ENCODE data around the gene TOMM22.

TOMM22 gene

DNA sequence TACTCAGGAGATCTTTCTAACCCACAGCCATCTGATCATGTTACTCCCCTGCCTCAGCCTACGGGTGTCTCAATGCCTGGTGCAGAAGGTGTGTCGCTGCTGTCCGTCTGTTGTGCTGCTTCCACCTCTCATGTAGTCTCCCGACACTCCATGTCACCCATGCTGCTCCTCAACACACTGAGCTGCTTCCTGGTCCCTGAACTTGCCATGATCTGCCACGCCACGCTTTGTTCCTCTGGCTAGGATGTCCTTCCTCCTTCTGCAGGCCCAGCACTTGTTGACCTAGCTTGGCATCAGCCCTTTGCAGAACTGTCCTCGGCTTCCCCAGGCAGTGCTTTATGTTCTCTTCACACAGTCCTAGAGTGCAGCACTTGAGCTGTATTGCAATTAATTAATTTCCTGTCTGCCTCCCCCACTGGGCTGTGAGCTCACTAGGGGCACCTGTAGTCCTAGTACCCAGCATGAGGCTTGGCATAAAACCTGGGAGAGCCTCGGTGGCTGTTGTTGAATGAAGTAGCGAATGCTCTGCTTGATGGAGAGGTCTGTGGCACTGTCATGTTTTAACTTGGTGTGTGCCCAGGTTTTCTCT lies 33.5 kb downstream of the TOMM22 start:
- no peak for DNase-seq (ENCODE audit: low spot score)

DNA sequence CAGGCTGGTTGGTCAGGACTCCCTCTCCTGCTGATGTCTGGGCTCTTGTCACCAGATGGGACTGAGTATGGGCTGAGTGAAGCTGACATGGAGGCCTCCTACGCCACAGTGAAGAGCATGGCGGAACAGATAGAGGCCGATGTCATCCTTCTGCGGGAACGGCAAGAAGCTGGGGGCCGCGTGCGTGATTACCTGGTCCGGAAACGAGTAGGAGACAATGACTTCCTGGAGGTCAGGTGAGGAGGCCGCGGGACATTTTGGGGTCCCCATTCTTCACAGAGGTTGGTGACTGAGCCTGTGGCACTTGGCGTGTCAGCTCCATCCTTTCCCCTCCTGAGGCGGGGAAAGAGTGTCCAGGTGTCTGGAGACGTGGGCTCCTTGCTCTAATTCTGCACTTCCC lies 34.1 kb downstream of the TOMM22 start:
- DNase-seq (ENCODE audit: low spot score): no peak

DNA sequence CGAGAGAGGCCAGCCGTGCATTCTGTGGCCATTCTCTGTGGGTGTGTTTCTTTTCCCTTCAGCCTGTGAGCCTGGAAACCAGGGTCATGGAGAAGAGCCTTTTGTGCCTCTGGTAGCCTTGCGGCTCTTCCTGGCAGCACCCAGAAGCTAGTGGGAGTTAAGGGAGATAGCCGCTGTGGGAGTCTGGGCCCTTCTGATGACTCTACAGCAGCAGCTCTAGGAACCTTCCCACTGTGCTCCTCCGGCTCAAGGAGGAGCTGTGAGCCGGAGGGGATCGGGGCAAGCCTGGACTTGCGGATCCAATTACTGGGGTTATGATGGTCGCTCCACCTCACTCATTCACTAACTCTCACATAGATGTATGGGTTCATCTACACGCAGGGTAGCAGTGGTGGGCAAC lies 34.5 kb downstream of the TOMM22 start:
- DNase-seq (ENCODE audit: low spot score): no peak

DNA sequence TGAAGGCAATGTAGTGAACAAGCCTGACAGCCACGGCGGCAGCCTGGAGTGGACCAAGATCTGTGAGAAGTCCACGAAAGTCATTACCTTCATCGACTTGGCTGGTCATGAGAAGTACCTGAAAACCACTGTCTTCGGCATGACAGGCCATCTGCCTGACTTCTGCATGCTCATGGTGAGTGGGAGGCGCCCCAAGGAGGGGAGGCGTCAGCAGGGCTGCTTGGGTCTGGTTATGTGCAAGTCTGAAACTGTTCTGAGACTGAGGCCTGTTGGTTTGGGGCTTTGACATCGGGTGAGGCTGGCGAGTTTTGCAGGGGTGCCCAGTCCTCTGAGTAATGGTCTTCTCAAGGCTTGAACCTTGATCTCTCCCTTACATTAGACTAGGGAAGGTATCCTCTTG lies 35.1 kb downstream of the TOMM22 start:
- DNase-seq (ENCODE audit: low spot score): no peak

DNA sequence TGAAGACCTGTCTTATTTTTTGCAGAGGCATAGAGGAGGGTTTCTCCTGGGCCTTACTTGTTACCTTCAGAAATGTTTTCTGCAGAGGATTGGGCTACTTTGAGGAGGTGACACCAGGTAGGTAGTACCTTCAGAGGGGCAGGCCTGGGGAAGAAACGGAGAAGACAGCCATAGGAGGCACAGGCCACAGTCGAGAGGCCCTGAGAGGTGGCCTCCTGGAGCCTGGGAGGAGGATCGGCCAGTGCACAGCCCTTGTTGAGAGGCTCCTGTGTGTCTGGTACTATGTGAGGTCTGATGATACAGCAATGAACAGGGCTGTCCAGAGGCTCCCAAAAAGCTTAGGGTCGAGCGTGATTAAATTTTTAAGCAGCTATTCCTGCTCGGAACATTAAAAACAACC lies 35.5 kb downstream of the TOMM22 start:
- no peak for DNase-seq (ENCODE audit: low spot score)

DNA sequence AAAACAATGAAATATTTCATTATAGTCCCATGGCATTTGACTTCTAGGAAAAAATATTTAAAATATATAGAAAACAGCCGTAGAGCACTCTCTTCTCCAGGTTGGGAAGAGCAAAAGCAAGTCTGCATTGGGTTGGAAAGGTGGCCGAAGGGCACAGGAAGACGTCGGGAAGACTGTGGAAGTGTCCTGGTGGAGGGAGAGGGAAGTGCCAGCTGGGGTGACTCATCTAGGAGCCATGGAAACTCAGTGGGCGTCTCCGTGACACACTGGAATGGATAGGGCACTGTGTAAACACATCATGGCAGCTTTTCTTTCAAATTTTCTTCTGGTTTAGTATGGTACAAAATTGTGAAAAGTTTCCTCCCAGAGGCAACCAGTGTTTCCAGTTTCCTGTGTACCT lies 36.7 kb downstream of the TOMM22 start:
- DNase-seq (ENCODE audit: low spot score): peak; percentile 74

DNA sequence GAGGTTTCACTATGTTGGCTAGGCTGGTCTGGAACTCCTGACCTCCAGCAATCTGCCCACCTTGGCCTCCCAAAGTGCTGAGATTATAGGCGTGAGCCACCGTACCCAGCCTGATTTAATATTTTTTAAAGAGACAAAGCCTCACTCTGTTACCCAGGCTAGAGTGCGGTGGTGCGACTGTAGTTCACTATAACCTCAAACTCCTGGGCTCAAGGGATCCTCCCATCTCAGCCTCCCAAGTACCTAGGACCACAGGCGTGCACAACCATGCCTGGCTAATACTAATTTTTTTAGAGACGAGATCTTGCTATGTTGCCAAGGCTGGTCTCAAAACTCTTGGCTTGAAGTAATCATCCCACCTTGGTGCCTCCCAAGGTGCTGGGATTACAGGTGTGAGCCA lies 37.4 kb downstream of the TOMM22 start:
- DNase-seq (ENCODE audit: low spot score): no peak

DNA sequence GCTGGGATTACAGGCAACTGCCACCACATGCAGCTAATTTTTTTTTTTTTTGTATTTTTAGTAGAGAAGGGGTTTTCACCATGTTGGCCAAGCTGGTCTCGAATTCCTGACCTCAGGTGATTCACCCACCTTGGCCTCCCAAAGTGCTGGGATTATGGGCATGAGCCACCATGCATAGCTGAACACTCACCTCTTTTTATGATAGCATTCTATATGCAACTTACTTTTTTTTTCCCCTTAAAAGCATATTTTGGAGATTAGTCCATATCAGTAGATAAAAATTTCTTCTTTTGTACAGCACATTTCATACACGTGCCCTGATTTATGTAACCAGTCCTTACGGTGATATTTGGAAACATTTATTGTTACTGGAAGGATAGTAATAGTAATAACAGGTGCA lies 38.6 kb downstream of the TOMM22 start:
- no peak for DNase-seq (ENCODE audit: low spot score)

DNA sequence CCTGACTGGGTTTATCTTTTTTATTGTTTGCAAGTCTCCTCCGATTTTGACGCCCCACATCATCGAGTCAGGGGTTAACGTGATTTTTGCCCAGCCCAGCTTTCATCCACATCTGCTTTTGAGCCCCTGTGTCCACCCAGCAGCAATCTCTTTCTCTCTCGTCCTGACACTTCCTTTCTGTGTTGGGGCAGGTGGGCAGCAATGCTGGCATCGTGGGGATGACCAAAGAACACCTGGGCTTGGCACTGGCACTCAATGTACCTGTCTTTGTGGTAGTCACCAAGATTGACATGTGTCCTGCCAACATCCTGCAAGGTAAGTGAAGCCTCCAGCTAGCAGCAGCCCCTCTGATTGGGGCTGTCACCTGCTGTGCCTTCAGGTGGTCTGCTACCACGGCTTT lies 39.8 kb downstream of the TOMM22 start:
- no peak for DNase-seq (ENCODE audit: low spot score)

DNA sequence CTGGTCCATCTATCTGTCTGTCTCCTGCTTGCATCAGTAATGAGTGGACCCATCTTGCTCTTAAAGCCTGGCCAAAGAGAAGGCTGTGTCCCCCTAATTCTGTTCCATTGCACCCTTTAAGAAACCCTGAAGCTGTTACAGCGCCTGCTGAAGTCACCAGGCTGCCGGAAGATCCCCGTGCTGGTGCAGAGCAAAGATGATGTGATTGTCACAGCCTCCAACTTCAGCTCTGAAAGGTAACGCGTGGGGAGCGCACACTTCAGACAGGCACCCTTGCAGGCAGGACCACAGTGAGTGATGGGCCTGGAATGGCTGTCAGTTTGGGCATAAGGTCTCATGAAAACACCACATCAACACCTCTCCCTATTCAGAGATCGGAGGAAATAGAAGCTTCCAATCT lies 42.4 kb downstream of the TOMM22 start:
- no peak for DNase-seq (ENCODE audit: low spot score)

DNA sequence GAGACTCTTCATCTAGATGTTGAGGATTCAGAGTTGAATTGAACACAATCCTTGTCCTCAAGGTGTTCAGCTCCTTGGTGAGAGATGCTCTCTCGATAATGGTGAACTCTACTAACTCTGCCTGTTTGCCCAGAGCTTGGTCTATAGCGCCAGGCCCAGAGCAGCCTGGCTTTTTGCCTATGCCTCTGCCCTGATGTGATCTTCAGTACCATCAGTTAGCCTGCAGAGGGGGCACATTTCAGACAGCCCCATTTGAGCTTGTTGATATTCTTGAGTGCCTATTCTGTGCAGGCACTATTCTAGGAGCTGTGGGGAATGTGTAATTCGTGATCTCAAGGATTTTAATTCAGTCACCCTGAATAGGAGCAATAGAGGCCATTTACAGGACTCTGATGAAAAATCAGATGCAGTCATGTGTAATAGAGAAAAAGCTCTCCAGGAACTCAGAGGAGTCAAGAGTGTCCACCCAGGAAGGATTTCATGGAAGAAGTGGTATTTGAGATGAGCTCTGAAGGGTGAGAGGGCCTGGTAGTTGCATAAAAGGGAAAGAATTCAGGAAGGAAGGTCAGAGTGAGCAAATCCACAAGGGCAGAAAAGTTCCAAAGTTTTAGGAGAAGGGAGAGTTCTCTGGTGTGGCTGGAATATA lies 43.3 kb downstream of the TOMM22 start:
- no peak for DNase-seq (ENCODE audit: low spot score)

DNA sequence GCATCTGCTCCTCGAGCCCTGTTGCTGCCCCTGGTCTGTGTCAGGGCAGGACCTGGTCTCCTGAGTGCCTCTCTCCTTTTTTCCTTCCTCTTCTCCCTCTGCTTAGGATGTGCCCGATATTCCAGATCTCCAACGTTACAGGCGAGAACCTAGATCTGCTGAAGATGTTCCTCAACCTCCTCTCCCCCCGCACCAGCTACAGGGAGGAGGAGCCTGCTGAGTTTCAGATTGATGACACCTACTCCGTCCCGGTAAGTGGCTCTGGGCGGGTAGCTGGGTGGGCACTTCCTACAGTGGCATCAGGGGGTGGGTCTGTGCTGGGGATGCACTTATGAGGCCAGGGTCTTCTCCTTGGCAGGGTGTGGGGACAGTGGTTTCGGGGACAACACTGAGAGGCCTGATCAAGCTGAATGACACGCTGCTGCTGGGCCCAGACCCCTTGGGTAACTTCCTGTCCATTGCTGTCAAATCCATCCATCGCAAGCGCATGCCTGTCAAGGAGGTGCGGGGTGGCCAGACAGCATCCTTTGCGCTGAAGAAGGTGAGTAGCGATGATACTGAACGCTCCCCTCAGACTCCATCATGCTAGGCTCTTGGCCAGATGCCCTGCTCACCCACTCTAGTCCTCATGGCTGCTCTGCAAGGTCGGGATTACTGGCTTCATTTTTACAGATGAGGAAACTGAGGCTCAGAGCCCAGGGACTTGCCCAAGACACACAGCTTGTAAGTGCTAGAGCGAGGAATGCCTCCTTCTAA lies 44.3 kb downstream of the TOMM22 start:
- DNase-seq (ENCODE audit: low spot score): no peak

DNA sequence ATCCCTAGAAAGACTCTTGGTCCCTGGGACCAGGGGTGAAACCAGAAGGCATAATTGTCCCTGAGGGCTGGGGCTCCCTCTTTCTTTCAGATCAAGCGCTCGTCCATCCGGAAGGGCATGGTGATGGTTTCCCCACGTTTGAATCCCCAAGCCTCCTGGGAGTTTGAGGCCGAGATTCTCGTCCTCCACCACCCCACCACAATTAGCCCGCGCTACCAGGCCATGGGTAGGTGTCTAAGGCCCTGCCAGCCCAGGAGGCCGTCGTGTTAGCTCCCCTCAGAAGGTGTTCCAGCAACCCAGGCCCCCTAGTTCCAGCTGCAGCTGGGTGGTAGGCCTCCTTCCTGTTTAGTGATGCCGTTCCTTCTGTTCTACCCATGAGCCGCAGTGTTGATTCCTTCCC lies 45.4 kb downstream of the TOMM22 start:
- DNase-seq (ENCODE audit: low spot score): no peak

DNA sequence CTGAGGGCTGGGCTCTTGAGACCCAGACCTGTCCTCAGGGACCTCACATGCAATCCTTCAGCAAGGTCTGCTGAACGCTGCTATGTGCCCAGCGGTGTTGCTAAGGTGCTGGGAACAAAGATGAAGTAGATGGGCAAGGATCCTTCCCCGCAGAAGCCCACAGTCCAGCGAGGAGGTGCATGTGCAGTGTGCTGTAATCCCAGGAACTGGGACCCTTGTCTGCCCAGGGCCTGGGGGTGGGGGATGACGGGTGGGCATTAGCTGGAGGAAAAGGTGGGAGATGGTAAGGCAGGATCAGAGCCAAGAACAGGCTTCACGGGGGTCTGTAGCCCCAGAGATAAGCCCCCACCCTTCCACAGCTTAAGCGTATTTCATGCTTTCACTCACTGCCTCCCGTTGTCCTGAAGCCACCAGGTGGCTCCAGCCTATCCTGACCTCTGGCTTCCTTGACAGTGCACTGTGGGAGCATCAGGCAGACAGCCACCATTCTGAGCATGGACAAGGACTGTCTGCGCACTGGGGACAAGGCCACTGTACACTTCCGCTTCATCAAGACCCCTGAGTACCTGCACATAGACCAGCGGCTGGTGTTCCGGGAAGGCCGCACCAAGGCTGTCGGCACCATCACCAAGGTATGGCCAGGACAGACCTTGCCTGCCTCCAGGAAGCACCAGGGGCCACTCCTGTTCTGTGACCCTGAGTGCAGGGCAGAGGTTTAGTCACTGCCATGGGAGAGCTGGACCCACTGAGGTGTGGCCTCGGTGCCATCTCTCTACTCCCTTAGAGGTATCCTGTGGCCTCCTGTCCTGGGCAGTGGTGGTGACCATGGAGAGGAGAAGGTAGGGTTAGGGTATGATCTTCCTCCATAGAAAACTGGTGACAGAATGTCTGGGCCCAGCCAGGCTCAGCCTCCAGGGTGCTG lies 46.0 kb downstream of the TOMM22 start:
- DNase-seq (ENCODE audit: low spot score): no peak

DNA sequence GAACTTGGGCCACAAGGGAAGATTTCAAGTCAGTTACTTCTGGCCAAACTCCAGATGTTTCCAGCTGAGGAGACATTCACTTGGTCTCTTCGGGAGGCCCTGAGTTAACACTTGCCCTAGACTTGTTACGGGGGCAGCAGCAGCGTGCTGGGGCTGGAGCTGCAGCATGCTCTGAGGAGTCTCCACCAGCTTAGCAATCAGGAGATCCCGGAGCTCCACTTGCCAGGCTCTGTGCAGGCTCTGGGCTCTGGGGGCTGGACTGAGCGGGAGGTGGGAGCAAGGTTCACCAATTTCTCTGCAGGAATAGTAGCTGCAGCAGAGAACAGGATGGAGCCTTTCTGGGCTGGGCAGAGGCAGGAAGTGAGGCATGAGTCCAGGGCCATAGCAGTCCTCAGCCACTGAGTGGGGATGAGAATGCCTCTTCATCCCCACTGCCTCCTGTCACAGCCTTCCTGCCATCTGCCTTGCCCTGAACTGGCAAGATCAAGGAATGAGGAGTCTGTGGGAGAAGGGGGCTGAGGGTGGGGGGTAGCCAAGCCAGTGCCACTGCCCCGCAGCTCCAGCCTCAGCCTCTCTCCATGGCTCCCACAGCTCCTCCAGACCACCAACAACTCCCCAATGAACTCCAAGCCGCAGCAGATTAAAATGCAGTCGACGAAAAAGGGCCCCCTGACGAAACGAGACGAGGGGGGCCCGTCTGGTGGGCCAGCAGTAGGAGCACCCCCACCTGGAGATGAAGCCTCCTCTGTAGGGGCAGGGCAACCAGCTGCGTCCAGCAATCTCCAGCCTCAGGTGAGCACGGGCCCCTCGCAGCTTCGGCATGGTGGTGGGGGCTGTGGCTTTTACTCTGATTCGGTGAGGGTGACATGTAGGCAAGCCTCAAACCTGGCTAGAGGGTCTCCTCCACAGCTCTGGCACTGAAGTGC lies 47.4 kb downstream of the TOMM22 start:
- DNase-seq (ENCODE audit: low spot score): peak; percentile 68

DNA sequence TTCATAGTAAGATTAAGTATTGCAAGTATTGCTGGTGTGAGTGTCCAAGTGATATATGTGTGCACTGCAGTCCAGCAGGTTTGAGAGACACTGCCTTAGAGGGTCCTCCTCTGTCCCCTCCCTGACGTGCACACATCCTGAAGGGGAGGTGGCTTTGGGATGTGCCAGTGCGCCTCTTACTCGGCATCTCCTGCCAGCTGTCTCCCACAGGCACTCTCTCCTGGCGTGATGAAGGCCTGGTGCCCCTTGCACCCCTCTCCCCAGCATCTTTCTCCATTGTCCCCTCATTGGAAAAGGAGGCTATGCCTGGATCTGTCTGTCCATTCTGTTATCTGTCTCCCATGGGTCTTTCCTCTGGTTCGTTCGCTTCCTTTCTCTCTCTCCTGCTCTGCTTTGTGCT lies 48.2 kb downstream of the TOMM22 start:
- DNase-seq (ENCODE audit: low spot score): no peak

DNA sequence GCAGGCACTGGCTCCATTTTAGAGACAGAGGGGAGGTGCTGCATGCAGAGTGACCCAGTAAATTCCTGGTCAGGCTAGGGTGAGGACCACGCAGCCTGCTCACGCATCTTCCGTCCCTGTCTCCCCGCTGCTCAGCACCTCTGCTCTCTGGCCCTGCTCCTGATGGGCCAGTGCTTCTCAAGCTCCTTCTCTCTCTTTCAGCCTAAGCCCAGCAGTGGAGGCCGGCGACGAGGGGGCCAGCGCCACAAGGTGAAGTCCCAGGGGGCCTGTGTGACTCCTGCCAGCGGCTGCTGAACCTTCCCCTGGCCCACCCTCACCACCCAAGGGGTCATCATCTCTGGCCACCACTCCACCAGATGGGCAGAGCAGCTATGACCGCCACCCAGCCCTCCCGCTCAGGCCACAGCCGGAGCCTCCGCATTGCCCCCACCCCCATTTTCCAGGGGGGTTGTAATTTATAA lies 48.7 kb downstream of the TOMM22 start:
- DNase-seq (ENCODE audit: low spot score): no peak

DNA sequence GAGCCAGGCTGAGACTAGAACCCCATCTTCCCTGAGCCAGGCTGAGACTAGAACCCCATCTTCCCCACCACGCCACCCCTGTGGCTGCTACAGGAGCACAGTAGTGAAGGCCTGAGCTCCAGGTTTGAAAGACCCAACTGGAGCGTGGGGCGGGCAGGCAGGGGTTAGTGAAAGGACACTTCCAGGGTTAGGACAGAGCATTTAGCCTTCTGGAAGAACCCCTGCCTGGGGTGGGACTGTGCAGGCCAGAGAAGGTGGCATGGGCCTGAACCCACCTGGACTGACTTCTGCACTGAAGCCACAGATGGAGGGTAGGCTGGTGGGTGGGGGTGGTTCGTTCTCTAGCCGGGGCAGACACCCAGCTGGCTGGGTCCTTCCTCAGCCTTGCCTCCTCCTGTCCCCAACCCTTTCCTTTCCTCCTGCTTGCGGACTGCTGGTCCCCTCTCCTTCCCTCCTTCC lies 50.0 kb downstream of the TOMM22 start:
- no peak for DNase-seq (ENCODE audit: low spot score)

DNA sequence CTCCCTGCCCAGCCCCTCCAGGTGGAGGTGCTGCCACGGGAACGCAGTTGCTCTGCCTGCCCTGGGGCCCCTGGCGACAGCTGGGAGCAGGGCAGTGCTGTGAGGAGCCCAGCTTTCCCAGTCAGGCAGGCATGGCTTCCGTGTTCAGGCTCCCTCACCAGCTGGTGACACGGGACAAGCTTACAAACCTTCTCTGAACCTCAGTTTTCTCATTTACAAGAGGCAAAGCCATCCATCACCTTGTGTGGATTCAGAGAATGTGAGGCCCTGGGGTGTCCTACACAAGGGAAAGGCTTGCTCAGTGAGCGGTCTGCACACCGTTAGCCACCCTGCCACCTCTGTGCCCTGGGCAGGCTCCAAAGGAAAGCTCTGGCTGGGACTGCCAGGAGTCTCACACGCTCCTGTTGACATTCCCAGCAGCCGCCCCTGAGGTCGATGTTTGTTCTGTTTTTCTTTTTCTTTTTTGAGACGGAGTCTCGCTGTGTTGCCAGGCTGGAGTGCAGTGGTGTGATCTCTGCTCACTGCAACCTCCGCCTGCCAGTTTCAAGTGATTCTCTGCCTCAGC lies 50.6 kb downstream of the TOMM22 start:
- DNase-seq (ENCODE audit: low spot score): no peak

DNA sequence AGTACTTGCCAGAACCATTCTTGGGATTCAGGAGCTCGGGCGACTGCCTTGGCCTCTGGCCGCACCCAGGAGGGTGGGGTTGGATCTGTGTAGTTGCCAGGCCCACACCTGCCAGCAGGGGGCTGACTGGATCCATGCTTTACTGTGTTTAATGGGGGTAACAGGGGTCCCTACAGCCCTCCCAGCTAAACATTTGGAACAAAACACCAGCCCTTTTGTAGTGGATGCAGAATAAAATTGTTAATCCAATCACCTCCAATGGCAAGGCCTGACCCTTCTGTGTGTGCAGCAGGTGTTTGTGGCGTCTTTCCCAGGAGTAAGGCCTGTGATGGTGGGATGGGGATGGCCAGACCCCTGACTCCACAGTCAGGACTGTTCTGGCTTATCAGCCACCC lies 51.6 kb downstream of the TOMM22 start:
- DNase-seq (ENCODE audit: low spot score): no peak
